Measurements from ENCODE around the gene HSDL1.

The HSDL1 gene

GRCh38 chr16:84175350-84176081, 30.5 kb upstream of the HSDL1 start:
- peak; percentile 96 for DNase-seq

GRCh38 chr16:84174396-84174795, 29.4 kb upstream of the HSDL1 start:
- no peak for DNase-seq

- DNase-seq = no peak
Observed at GRCh38 chr16:84169765-84170310, 24.9 kb upstream of the HSDL1 start.

GRCh38 chr16:84166796-84167695, 22.1 kb upstream of the HSDL1 start:
- DNase-seq = no peak

GRCh38 chr16:84165746-84166145, 20.8 kb upstream of the HSDL1 start:
- DNase-seq = no peak

GRCh38 chr16:84161801-84162200, 16.8 kb upstream of the HSDL1 start:
- DNase-seq = no peak

- DNase-seq = no peak
Observed at GRCh38 chr16:84161037-84161436, 16.1 kb upstream of the HSDL1 start.

- DNase-seq = no peak
Observed at GRCh38 chr16:84159800-84160199, 14.8 kb upstream of the HSDL1 start.

- no peak for DNase-seq
Observed at GRCh38 chr16:84159007-84159406, 14.0 kb upstream of the HSDL1 start.

- no peak for DNase-seq
Observed at GRCh38 chr16:84156342-84156784, 11.4 kb upstream of the HSDL1 start.

- DNase-seq = no peak
Observed at GRCh38 chr16:84155771-84156170, 10.8 kb upstream of the HSDL1 start.

- no peak for DNase-seq
Observed at GRCh38 chr16:84155226-84155625, 10.2 kb upstream of the HSDL1 start.

- DNase-seq = no peak
Observed at GRCh38 chr16:84153660-84154214, 8.8 kb upstream of the HSDL1 start.

GRCh38 chr16:84150926-84151325, 5.9 kb upstream of the HSDL1 start:
- DNase-seq = no peak

GRCh38 chr16:84144209-84144858, 643 bp downstream of the HSDL1 start:
- DNase-seq = peak; percentile 30

- DNase-seq = no peak
Observed at GRCh38 chr16:84143784-84144199, 1.2 kb downstream of the HSDL1 start.

- DNase-seq = no peak
Observed at GRCh38 chr16:84143081-84143480, 1.9 kb downstream of the HSDL1 start.

GRCh38 chr16:84141143-84141670, 3.8 kb downstream of the HSDL1 start:
- no peak for DNase-seq

- no peak for DNase-seq
Observed at GRCh38 chr16:84139628-84140258, 5.2 kb downstream of the HSDL1 start.

- no peak for DNase-seq
Observed at GRCh38 chr16:84138824-84139627, 6.0 kb downstream of the HSDL1 start.

- DNase-seq = no peak
Observed at GRCh38 chr16:84138500-84138823, 6.5 kb downstream of the HSDL1 start.
